GM12801 (cell line): Measurements from ENCODE around the gene SPOP.

Experiments
- CTCF ChIP-seq: IDR thresholded peaks from one replicate; pipeline ENCODE4 v1.5.1; 2011; ENCODE audit warnings: control low read depth; ENCODE audit not compliant: insufficient read length; ENCODE audit errors: extremely low read depth

Gene SPOP

GRCh38 chr17:49580055-49580721, 97.7 kb downstream of the SPOP start:
- TF ChIP-seq CTCF: no peak

GRCh38 chr17:49579522-49579921, 98.4 kb downstream of the SPOP start:
- TF ChIP-seq CTCF: no peak

GRCh38 chr17:49578952-49579500, 98.9 kb downstream of the SPOP start:
- no peak for TF ChIP-seq CTCF

GRCh38 chr17:49578414-49578813, 99.5 kb downstream of the SPOP start:
- no peak for TF ChIP-seq CTCF

GRCh38 chr17:49577963-49578362, 99.9 kb downstream of the SPOP start:
- TF ChIP-seq CTCF: no peak

- TF ChIP-seq CTCF: no peak
These were observed 100.3 kb downstream of the SPOP start for GRCh38 chr17:49577650-49577934.

GRCh38 chr17:49576917-49577649, 100.8 kb downstream of the SPOP start:
- no peak for TF ChIP-seq CTCF
